Measurements from ENCODE around the gene TNS1. TPM values are rescaled to one million over a fixed set of nuclear protein-coding genes. Genes with fewer than 3 reads are reported as not detected.
A peak's percentile ranks its signal among the peaks of the same experiment; 100 is the strongest.

TNS1 gene
- total and polyA plus RNA-seq, 2 experiments from 2014 or later = 81.6 to 99.3 TPM

DNA sequence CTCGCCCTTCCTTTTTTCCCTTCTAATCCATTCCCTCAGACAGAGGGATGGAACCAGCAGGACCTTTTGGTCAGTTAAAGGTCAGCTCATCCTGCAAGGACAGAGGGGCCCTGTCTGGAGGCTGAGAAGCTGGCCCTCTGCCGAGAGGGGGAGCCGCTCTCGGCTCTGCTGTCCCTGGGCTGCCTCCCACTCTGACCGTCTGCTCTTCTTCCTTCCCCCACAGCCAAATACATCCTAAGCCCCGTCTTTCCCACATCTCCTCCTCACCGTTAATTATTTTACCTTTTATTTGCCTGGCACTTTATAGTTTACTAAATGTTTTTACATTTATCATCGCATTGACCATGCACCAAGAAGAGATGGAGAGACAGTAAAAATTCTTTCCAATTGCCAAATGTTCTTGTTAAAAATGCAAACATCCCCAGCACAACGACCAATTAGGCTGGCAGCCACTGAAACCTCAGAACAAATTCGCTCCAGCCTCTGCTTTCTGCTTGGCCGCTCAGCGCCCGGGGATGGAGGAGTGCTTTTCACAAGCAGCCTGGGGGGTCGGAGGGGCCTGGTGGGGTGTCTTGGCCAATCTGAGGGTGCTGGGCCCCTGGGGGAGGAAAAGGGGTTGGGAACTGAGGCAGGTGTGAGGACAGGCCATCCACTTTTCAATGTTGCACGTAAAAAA is 123.7 kb downstream of the TNS1 start:
- peaks cover 42% of the 10 kb centered on the region for H3K36me3 ChIP-seq (ENCODE audit: low read depth)
- no peaks in the 10 kb centered on the region for H3K9me3 ChIP-seq (ENCODE audit: low read depth)
- H2AFZ ChIP-seq = no peak overlapping the region
- no peaks in the 10 kb centered on the region for H3K27me3 ChIP-seq (replicated peaks; ENCODE audit: insufficient read depth)
- peaks cover 50% of the 10 kb centered on the region for H3F3A ChIP-seq (ENCODE audit: insufficient read depth)
- H3K9me2 ChIP-seq (ENCODE audit: insufficient read depth) = no peaks in the 10 kb centered on the region
- 67 to 68% methylated on average over 15 of the region's 15 CpGs for WGBS, 2 experiments (ENCODE audit: low coverage in 1 of 2, low lambda C conversion rate in 2 of 2, missing lambda C conversion rate in 2 of 2)
- no peak for DNase-seq
- no peak overlapping the region for H3K9ac ChIP-seq
- no peak overlapping the region for H3K4me3 ChIP-seq
- no peak overlapping the region for H3K4me2 ChIP-seq (ENCODE audit: unreplicated experiment)
- H4K20me1 ChIP-seq (ENCODE audit: insufficient read depth) = no peaks in the 10 kb centered on the region
- in situ Hi-C loops (cut with MboI) = no loop called here
- TF ChIP-seq EZH2 (IDR thresholded peaks at IDR 0.05; ENCODE audit: insufficient read depth, poor library complexity, severe bottlenecking) (no peak), EZH2phosphoT487 (IDR thresholded peaks at IDR 0.05; ENCODE audit: insufficient read depth, low read depth) (no peak)
- peaks cover 19% of the 10 kb centered on the region for H3K4me1 ChIP-seq (ENCODE audit: insufficient read depth)
- no peak overlapping the region for H3K27ac ChIP-seq
- peaks cover 62% of the 10 kb centered on the region for H3K79me2 ChIP-seq (ENCODE audit: insufficient read depth)

DNA sequence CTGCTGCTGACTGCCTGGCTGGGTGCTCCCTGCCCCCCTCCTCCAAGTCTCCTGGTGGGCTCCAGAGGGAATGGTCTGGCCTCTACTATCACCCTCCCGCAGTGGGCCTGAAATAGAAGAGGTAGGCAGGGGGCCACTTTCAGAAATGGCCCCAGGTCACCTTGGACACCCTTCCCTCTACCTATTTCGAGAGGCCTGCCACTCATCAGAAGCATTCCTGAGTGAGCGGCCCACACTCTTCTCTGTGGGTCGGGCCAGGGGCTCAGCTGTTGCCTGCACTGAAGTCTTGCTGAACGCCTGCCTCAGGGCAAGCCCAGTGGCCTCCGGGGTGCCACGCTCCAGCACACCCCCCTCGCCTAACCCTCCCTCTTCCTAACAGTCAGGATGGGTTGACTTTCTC is 124.9 kb downstream of the TNS1 start:
- Histone ChIP-seq H3K79me2 (ENCODE audit: insufficient read depth) (peaks cover 64% of the 10 kb centered on the region), H3F3A (ENCODE audit: insufficient read depth) (peaks cover 52% of the 10 kb centered on the region), H2AFZ (no peak overlapping the region), H3K4me1 (ENCODE audit: insufficient read depth) (peaks cover 19% of the 10 kb centered on the region), H3K9me3 (ENCODE audit: low read depth) (no peaks in the 10 kb centered on the region), H3K27ac (no peak overlapping the region), H3K9ac (no peak overlapping the region), H4K20me1 (ENCODE audit: insufficient read depth) (no peaks in the 10 kb centered on the region), H3K4me3 (no peak overlapping the region), H3K27me3 (replicated peaks; ENCODE audit: insufficient read depth) (no peaks in the 10 kb centered on the region), H3K4me2 (ENCODE audit: unreplicated experiment) (no peak overlapping the region), H3K9me2 (ENCODE audit: insufficient read depth) (no peaks in the 10 kb centered on the region), H3K36me3 (ENCODE audit: low read depth) (peaks cover 33% of the 10 kb centered on the region)
- in situ Hi-C loops (cut with MboI) = no loop called here
- 74 to 78% methylated on average over 8 of the region's 8 CpGs for WGBS, 2 experiments (ENCODE audit: low coverage in 1 of 2, low lambda C conversion rate in 2 of 2, missing lambda C conversion rate in 2 of 2)
- no peak for DNase-seq
- TF ChIP-seq EZH2phosphoT487 (IDR thresholded peaks at IDR 0.05; ENCODE audit: insufficient read depth, low read depth) (no peak), EZH2 (IDR thresholded peaks at IDR 0.05; ENCODE audit: insufficient read depth, poor library complexity, severe bottlenecking) (no peak)

DNA sequence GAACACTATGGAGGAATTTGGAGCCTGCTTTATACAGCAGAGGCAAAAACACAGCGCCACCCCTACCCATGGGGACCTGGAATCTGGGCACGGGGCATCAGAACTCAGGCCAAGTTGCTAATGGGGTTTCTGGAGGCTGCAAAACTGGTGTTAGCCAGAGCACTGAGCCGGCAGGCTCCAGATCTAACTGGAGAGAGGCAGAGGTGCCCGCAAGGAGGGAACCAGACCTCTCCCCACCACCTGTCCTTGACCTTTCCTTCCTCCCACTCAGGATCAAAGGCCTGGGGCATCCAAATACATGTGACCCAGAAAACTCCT is 126.6 kb downstream of the TNS1 start:
- in situ Hi-C loops (cut with MboI) = no loop called here
- Histone ChIP-seq H3K4me2 (ENCODE audit: unreplicated experiment) (no peak overlapping the region), H2AFZ (no peak overlapping the region), H3K4me1 (ENCODE audit: insufficient read depth) (peaks cover 19% of the 10 kb centered on the region), H3K9me3 (ENCODE audit: low read depth) (no peaks in the 10 kb centered on the region), H3K27ac (peak overlapping the region; percentile 87), H4K20me1 (ENCODE audit: insufficient read depth) (no peaks in the 10 kb centered on the region), H3F3A (ENCODE audit: insufficient read depth) (peaks cover 67% of the 10 kb centered on the region), H3K79me2 (ENCODE audit: insufficient read depth) (peaks cover 71% of the 10 kb centered on the region), H3K4me3 (no peak overlapping the region), H3K9ac (peak overlapping the region; percentile 64), H3K36me3 (ENCODE audit: low read depth) (peaks cover 29% of the 10 kb centered on the region), H3K9me2 (ENCODE audit: insufficient read depth) (no peaks in the 10 kb centered on the region), H3K27me3 (replicated peaks; ENCODE audit: insufficient read depth) (no peaks in the 10 kb centered on the region)
- TF ChIP-seq EZH2 (IDR thresholded peaks at IDR 0.05; ENCODE audit: insufficient read depth, poor library complexity, severe bottlenecking) (no peak), EZH2phosphoT487 (IDR thresholded peaks at IDR 0.05; ENCODE audit: insufficient read depth, low read depth) (no peak)
- 57 to 62% methylated on average over 4 of the region's 4 CpGs for WGBS, 2 experiments (ENCODE audit: low coverage in 1 of 2, low lambda C conversion rate in 2 of 2, missing lambda C conversion rate in 2 of 2)
- no peak for DNase-seq

DNA sequence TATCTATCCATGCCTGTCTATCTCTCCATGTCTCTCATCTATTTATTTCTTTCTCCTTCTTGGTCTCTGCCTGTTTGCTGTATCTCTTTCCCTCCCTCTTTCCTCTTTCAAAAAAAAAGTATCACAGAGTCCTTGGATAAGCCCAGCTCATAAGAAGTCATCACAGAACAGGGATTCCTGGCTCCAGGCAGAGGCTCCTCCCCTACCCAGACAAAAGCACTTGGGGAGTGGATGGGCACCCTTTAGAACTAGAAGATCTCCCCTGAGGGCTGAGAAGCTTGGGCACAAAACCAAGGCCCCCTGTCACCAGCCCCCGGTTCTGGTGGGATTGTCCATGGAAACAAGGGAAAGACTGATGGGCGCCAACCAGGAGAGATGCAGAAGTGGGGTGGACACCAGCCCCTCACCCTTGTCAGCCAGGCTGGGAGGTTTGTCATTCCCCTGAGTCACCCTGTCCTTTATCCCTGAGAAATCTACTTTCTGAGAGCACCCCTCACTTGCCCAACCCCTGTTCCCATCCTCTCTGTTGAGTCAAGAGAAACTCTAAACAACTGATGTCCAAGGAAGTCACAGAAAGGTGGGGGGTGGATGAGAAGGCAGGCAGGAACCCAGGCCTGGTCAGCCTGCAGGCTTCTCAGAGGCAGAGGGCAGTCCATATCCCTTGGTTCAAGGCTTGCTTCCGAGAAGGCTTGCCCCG is 127.1 kb downstream of the TNS1 start:
- in situ Hi-C loops (cut with MboI) = no loop called here
- TF ChIP-seq EZH2phosphoT487 (IDR thresholded peaks at IDR 0.05; ENCODE audit: insufficient read depth, low read depth) (no peak), EZH2 (IDR thresholded peaks at IDR 0.05; ENCODE audit: insufficient read depth, poor library complexity, severe bottlenecking) (no peak)
- no peak overlapping the region for H3K4me2 ChIP-seq (ENCODE audit: unreplicated experiment)
- peak overlapping the region; percentile 87 for H3K27ac ChIP-seq
- peaks cover 75% of the 10 kb centered on the region for H3K79me2 ChIP-seq (ENCODE audit: insufficient read depth)
- H3K4me1 ChIP-seq (ENCODE audit: insufficient read depth) = peaks cover 19% of the 10 kb centered on the region
- H3F3A ChIP-seq (ENCODE audit: insufficient read depth) = peaks cover 67% of the 10 kb centered on the region
- H3K9me3 ChIP-seq (ENCODE audit: low read depth) = no peaks in the 10 kb centered on the region
- H2AFZ ChIP-seq = no peak overlapping the region
- WGBS, 2 experiments (ENCODE audit: low coverage in 1 of 2, low lambda C conversion rate in 2 of 2, missing lambda C conversion rate in 2 of 2) = 38 to 39% methylated on average over 4 of the region's 4 CpGs
- H3K9me2 ChIP-seq (ENCODE audit: insufficient read depth) = no peaks in the 10 kb centered on the region
- no peaks in the 10 kb centered on the region for H4K20me1 ChIP-seq (ENCODE audit: insufficient read depth)
- DNase-seq = peak; percentile 83
- peaks cover 28% of the 10 kb centered on the region for H3K36me3 ChIP-seq (ENCODE audit: low read depth)
- H3K27me3 ChIP-seq (replicated peaks; ENCODE audit: insufficient read depth) = no peaks in the 10 kb centered on the region
- H3K9ac ChIP-seq = peak overlapping the region; percentile 64
- H3K4me3 ChIP-seq = no peak overlapping the region

All from GM23248 (cell line).